Esophagus squamous epithelium (tissue), 4 donors: ENCODE results near the gene ZNF385B.

ENCODE experiments used
- POLR2A ChIP-seq, 4 donors: fragments of 450-650 bp; IDR thresholded peaks; one replicate each; pipeline ENCODE4 v1.6.1; 2017; ENCODE audit warnings: antibody characterized with exemption in 4 of 4, mild to moderate bottlenecking in 4 of 4, moderate library complexity in 3 of 4
- TF ChIP-seq, protein P1 (sequence below), 6 experiments: fragments of 450-650 bp in 4 of 6; fragments of 200-600 bp in 2 of 6; sonication (generic) in 2 of 6; IDR thresholded peaks; one replicate each; pipeline ENCODE4 v1.5.1; 2016 to 2019; ENCODE audit warnings: antibody characterized with exemption in 6 of 6, mild to moderate bottlenecking in 4 of 6, moderate library complexity in 4 of 6

DNA sequence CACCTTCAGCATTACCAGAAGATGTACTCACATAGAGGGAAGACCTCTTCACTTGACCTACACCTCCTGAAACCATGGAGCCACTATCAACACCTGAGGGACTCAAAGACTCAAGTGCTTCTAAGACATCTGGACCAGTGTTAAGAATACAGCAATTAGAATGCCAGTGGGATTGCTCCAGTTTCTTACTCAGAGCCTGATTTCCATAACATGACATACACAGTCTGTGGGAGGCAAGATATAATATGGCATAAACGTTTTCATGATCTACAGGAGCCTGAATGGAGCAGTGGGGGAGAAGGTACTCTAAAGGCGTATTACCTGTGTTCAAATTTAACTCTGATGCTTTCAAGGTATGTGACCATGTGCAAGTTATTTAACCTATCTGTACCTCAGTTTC, 57.2 kb downstream of the ZNF385B start:
- TF ChIP-seq, protein P1, sequence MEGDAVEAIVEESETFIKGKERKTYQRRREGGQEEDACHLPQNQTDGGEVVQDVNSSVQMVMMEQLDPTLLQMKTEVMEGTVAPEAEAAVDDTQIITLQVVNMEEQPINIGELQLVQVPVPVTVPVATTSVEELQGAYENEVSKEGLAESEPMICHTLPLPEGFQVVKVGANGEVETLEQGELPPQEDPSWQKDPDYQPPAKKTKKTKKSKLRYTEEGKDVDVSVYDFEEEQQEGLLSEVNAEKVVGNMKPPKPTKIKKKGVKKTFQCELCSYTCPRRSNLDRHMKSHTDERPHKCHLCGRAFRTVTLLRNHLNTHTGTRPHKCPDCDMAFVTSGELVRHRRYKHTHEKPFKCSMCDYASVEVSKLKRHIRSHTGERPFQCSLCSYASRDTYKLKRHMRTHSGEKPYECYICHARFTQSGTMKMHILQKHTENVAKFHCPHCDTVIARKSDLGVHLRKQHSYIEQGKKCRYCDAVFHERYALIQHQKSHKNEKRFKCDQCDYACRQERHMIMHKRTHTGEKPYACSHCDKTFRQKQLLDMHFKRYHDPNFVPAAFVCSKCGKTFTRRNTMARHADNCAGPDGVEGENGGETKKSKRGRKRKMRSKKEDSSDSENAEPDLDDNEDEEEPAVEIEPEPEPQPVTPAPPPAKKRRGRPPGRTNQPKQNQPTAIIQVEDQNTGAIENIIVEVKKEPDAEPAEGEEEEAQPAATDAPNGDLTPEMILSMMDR (IDR thresholded peaks at IDR 0.05) = no peak
- TF ChIP-seq POLR2A (IDR thresholded peaks at IDR 0.05) = no peak
